ENCODE results near the gene BBLN.

- no peak for TF ChIP-seq POLR2A (IDR thresholded peaks at IDR 0.05)
- TF ChIP-seq CTCF (IDR thresholded peaks at IDR 0.05 in 4 of 5, conservative IDR thresholded peaks at IDR 0.05 in 1 of 5) = no peak
Observed at GRCh38 chr9:128175102-128175563, 15.1 kb downstream of the BBLN start.
